ENCODE data around the gene TTLL1. TPM values are rescaled to one million over a fixed set of nuclear protein-coding genes. Genes with fewer than 3 reads are reported as not detected.

The TTLL1 gene
- total RNA-seq, 2 experiments from 2014 or later = 8.0 to 8.7 TPM

- H3K27me3 Mint-ChIP-seq (ENCODE audit: low read depth) = no peaks in the 10 kb centered on the region
- peaks cover 8% of the 10 kb centered on the region for H3K36me3 Mint-ChIP-seq (ENCODE audit: low read depth)
- no peak overlapping the region for H3K4me3 Mint-ChIP-seq
- ChIA-PET CTCF (no interaction called here), POLR2A (no interaction called here)
- no peaks in the 10 kb centered on the region for H3K9me3 Mint-ChIP-seq (ENCODE audit: insufficient read depth)
- H3K4me1 Mint-ChIP-seq (ENCODE audit: low read depth) = peaks cover 38% of the 10 kb centered on the region
- DNase-seq (no peak), ATAC-seq (no peak)
- H3K27ac Mint-ChIP-seq = no peak overlapping the region
These were observed 80.7 kb downstream of the TTLL1 start for GRCh38 chr22:43008509-43008908.

GRCh38 chr22:43007519-43008102, 81.6 kb downstream of the TTLL1 start:
- Mint-ChIP-seq H3K4me1 (ENCODE audit: low read depth) (peaks cover 39% of the 10 kb centered on the region), H3K27me3 (ENCODE audit: low read depth) (no peaks in the 10 kb centered on the region), H3K9me3 (ENCODE audit: insufficient read depth) (no peaks in the 10 kb centered on the region), H3K36me3 (ENCODE audit: low read depth) (peaks cover 3% of the 10 kb centered on the region), H3K27ac (no peak overlapping the region), H3K4me3 (no peak overlapping the region)
- ChIA-PET CTCF (no interaction called here), POLR2A (interaction anchor here (0.7 kb wide), 1 partner anchor 207 kb away, joined by 5 read pairs; no protein-coding TSS in a partner anchor)
- no peak for DNase-seq
- ATAC-seq = no peak

DNA sequence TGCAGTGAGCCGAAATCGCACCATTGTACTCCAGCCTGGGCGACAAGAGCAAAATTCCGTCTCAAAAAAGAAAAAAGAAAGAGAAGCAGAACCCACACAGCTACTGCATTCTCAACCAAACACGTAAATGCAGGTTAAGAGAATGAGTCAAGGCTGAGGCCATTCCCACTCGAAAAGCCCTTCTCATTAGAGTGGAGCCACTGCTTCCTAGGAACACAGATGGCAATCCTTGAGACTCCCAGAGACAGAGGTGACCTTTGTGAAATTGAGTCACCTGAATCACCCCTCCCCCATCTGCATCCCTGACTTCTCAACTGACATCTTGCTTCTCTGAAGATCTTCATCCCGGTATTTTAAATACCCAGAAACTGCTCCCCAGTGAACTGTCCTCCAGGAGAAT, 82.4 kb downstream of the TTLL1 start:
- H3K27ac Mint-ChIP-seq = no peak overlapping the region
- POLR2A ChIA-PET = no interaction called here
- peaks cover 47% of the 10 kb centered on the region for H3K4me1 Mint-ChIP-seq (ENCODE audit: low read depth)
- CTCF ChIA-PET = no interaction called here
- DNase-seq (no peak), ATAC-seq (no peak)
- H3K27me3 Mint-ChIP-seq (ENCODE audit: low read depth) = no peaks in the 10 kb centered on the region
- no peaks in the 10 kb centered on the region for H3K9me3 Mint-ChIP-seq (ENCODE audit: insufficient read depth)
- H3K4me3 Mint-ChIP-seq = no peak overlapping the region
- H3K36me3 Mint-ChIP-seq (ENCODE audit: low read depth) = peaks cover 3% of the 10 kb centered on the region

DNA sequence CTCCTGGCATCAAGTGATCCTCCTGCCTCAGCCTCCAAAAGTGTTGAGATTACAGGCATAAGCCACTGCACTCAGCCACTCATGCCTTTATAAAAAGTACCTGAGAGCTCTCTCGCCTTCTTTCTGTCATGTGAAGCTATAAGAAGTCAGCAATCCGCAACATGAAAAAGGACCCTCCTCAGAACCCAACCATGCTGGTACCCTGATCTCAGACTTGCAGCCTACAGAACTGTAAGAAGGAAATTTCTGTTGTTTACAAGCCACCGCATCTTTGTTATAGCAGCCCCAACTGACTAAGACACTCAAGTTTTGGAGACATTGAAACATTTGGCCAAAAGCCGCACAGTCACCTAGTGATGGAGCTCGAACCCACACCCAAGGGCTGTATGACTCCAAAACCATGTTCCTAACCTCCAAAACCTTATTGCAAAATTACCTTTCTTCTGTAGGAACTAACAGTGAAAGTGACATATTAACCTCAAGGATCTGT, 83.1 kb downstream of the TTLL1 start:
- no peaks in the 10 kb centered on the region for H3K9me3 Mint-ChIP-seq (ENCODE audit: insufficient read depth)
- POLR2A ChIA-PET = no interaction called here
- H3K27me3 Mint-ChIP-seq (ENCODE audit: low read depth) = no peaks in the 10 kb centered on the region
- no peak overlapping the region for H3K27ac Mint-ChIP-seq
- DNase-seq (no peak), ATAC-seq (no peak)
- peaks cover 3% of the 10 kb centered on the region for H3K36me3 Mint-ChIP-seq (ENCODE audit: low read depth)
- H3K4me3 Mint-ChIP-seq = no peak overlapping the region
- H3K4me1 Mint-ChIP-seq (ENCODE audit: low read depth) = peaks cover 54% of the 10 kb centered on the region
- CTCF ChIA-PET = interaction anchor here (0.9 to 1.2 kb wide), 2 partner anchors 11 to 48 kb away, joined by 3 to 5 read pairs; no protein-coding TSS in a partner anchor

DNA sequence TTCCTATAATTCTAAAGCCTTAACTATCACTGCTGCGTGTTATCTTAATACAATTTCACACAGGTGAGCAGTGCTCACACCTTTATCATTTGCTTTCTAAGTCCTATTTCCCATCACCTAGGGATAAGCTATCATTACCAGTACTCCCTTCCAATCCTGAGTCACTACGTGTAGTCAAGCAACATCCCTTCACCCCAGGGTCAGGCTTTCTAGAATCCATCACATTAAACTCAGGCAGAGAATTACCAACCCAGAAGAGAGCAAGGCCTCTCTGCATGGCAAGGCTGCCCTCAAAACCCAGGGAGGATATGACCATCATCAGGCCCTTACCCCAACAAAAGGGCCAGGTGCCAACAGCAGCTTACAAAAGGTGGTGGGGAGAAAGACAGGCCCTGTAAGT, 84.1 kb downstream of the TTLL1 start:
- ATAC-seq = no peak

DNA sequence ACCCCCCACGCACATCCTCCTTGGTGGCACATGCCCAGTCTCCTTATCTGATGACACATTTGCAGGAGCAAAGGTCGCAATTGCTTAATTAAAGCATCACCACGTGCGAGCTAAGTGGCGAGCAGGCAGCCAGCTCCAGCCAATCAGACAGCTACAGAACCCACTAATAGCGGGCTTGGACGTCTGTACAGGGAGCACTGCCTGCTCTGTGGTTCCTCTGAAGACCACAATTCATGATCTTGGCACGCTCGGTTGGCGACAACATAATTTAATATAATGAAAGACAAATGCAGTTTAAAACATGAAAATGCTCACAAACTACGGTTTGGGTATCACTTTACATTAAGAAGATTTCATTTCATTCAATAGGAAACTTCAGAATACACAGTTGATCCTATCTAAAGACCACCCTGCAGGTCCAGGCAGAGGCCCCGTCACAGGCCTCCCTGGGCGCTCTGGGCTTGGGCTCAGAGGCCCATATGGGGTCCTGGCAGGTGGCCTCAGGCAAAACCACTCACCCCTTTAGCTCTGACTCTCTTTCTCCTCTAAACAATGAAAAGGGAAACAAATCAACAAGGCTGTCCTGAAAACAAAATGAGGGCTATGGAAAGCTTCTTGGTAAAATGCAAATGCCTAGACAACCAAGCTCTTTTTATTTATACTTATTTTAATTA, 84.7 kb downstream of the TTLL1 start:
- H3K27ac Mint-ChIP-seq = peak overlapping the region; percentile 14
- ATAC-seq (no peak), DNase-seq (no peak)
- no peak overlapping the region for H3K4me3 Mint-ChIP-seq
- H3K27me3 Mint-ChIP-seq (ENCODE audit: low read depth) = no peaks in the 10 kb centered on the region
- H3K4me1 Mint-ChIP-seq (ENCODE audit: low read depth) = peaks cover 65% of the 10 kb centered on the region
- POLR2A ChIA-PET = interaction anchor here (2.6 kb wide), 1 partner anchor 10 kb away, joined by 12 read pairs; the partner anchor contains the start of gene PACSIN2
- H3K36me3 Mint-ChIP-seq (ENCODE audit: low read depth) = peaks cover 3% of the 10 kb centered on the region
- H3K9me3 Mint-ChIP-seq (ENCODE audit: insufficient read depth) = no peaks in the 10 kb centered on the region
- CTCF ChIA-PET = interaction anchor here (1.0 to 1.1 kb wide), 2 partner anchors 9 to 29 kb away, joined by 4 read pairs; no protein-coding TSS in a partner anchor

More for the DNA sequence above, 84.1 kb downstream of the TTLL1 start:
- no peak overlapping the region for H3K4me3 Mint-ChIP-seq
- H3K27ac Mint-ChIP-seq = no peak overlapping the region
- peaks cover 3% of the 10 kb centered on the region for H3K36me3 Mint-ChIP-seq (ENCODE audit: low read depth)
- POLR2A ChIA-PET = interaction anchor here (2.6 kb wide), 1 partner anchor 10 kb away, joined by 12 read pairs; the partner anchor contains the start of gene PACSIN2
- CTCF ChIA-PET = interaction anchor here (1.0 to 1.2 kb wide), 3 partner anchors 8 to 29 kb away, joined by 4 to 5 read pairs (median 4); no protein-coding TSS in a partner anchor
- no peak for DNase-seq
- H3K9me3 Mint-ChIP-seq (ENCODE audit: insufficient read depth) = no peaks in the 10 kb centered on the region
- H3K4me1 Mint-ChIP-seq (ENCODE audit: low read depth) = peaks cover 64% of the 10 kb centered on the region
- H3K27me3 Mint-ChIP-seq (ENCODE audit: low read depth) = no peaks in the 10 kb centered on the region

DNA sequence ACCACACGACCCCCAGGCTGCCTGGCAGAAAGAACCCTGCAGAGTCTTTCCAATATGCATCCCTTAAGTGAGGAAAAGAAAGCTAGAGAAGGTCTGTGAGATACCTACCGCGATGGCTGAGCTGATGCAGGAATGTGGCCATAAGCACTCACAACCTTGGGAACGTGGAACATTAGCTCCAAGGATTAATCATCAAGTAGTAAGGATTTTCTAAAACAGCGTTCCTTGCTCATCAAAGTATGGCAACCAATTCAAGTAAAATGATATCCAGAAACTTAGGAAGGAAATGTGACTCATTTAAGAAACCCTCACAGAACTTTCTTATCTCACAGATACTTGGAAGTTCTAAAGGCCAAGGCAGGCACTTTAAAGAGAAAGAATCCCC, 87.0 kb downstream of the TTLL1 start:
- Mint-ChIP-seq H3K27ac (no peak overlapping the region), H3K4me1 (ENCODE audit: low read depth) (peaks cover 74% of the 10 kb centered on the region), H3K36me3 (ENCODE audit: low read depth) (peaks cover 4% of the 10 kb centered on the region), H3K4me3 (no peak overlapping the region), H3K27me3 (ENCODE audit: low read depth) (no peaks in the 10 kb centered on the region), H3K9me3 (ENCODE audit: insufficient read depth) (peaks cover 6% of the 10 kb centered on the region)
- POLR2A ChIA-PET = interaction anchor here (1.4 kb wide), 1 partner anchor 11 kb away, joined by 5 read pairs; no protein-coding TSS in a partner anchor
- CTCF ChIA-PET = interaction anchor here (0.6 to 1.1 kb wide), 2 partner anchors 11 to 107 kb away, joined by 3 to 4 read pairs; no protein-coding TSS in a partner anchor
- ATAC-seq (no peak), DNase-seq (no peak)

DNA sequence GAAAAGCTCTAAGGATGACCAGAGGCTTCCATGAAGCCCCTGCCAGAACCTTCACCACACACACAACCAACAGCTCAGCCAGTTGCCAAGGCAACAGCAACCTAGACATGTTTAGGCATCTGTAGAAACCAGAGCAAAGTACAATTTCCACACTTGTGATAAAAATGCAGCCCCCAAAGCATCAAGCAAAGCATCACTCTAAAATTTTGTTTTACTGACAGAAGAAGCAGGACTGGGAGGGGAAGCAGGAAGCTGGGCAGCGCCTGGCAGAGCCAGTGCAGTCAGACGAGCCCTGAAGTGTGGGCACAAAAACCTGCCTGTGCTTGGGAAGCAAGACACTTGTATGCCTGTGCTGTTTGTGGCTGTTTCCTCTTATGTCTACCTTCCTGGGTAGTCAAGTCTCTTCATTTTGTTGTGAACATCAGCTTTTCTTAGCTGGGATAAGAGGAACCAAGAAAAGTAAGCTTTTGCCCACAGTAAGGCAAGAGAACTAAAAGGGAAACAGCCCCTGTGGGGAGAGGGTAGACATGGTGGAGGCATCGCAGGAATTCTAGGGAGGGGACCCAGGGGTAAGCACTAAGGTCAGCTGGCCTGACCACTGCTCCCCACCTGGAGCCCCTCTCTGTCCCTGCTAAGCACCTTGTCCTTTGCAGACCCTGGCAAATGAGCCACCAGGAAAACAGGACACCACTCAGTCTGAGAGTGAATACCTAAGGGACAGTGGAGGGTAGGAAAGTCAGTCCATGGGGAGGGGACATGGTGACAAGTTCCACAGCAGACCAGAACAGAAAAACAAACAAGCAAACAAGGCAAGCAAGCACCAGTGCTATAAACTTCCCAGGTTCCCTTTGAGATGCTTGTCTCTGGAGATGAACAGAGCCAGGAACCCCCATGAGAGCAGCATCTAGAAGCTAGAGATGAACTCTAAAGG, 87.7 kb downstream of the TTLL1 start:
- DNase-seq = no peak
- ATAC-seq = peak; percentile 56
- POLR2A ChIA-PET = interaction anchor here (1.4 kb wide), 1 partner anchor 12 kb away, joined by 5 read pairs; no protein-coding TSS in a partner anchor
- Mint-ChIP-seq H3K4me3 (peak overlapping the region; percentile 10), H3K9me3 (ENCODE audit: insufficient read depth) (peaks cover 6% of the 10 kb centered on the region), H3K4me1 (ENCODE audit: low read depth) (peaks cover 76% of the 10 kb centered on the region), H3K27me3 (ENCODE audit: low read depth) (no peaks in the 10 kb centered on the region), H3K36me3 (ENCODE audit: low read depth) (peaks cover 4% of the 10 kb centered on the region), H3K27ac (peak overlapping the region; percentile 68)
- CTCF ChIA-PET = interaction anchor here (0.6 to 2.4 kb wide), 4 partner anchors 11 to 107 kb away, joined by 3 to 5 read pairs (median 4); no protein-coding TSS in a partner anchor

DNA sequence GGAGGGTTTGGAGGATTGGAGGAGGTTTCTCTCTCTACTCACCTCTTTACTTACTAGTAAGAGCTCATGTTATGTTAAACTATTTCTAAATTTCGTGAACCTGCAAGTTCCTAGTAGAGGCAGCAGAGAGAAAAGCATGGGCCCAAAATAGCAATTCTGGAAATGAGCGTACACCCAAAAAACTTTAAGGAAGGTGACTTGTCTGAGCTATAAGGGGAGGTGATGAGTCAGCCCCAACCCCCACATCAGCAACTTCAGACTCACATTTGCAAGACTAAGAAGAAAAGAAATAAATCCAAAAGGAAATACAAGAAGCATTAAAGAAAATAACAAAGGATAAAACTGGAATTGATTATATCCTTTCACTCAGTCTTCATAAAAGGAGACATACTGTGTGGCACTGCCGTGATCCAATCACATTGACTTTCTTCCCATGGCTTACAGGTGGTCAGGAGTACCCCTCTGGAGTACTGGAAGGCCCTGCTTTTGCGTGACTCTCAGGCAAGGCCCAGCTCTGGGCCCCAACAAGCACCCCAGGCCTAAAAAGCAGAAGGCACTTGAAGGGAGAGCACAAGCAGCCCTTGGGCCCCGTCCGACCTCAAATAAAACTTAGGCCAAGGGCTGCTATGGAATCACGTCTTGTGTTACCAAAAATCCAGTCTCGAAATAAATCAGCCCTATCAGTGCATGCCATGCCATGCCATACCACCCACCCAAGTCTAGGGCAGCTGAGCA, 88.6 kb downstream of the TTLL1 start:
- ChIA-PET CTCF (interaction anchor here (0.6 to 2.4 kb wide), 4 partner anchors 11 to 106 kb away, joined by 3 to 5 read pairs (median 4); no protein-coding TSS in a partner anchor), POLR2A (interaction anchor here (1.1 kb wide), 1 partner anchor 15 kb away, joined by 3 read pairs; the partner anchor contains the start of gene PACSIN2)
- H3K9me3 Mint-ChIP-seq (ENCODE audit: insufficient read depth) = peaks cover 6% of the 10 kb centered on the region
- peak overlapping the region; percentile 47 for H3K27ac Mint-ChIP-seq
- peaks cover 73% of the 10 kb centered on the region for H3K4me1 Mint-ChIP-seq (ENCODE audit: low read depth)
- H3K4me3 Mint-ChIP-seq = no peak overlapping the region
- DNase-seq (peak; percentile 33), ATAC-seq (peak; percentile 9)
- no peaks in the 10 kb centered on the region for H3K27me3 Mint-ChIP-seq (ENCODE audit: low read depth)
- H3K36me3 Mint-ChIP-seq (ENCODE audit: low read depth) = peaks cover 4% of the 10 kb centered on the region

DNA sequence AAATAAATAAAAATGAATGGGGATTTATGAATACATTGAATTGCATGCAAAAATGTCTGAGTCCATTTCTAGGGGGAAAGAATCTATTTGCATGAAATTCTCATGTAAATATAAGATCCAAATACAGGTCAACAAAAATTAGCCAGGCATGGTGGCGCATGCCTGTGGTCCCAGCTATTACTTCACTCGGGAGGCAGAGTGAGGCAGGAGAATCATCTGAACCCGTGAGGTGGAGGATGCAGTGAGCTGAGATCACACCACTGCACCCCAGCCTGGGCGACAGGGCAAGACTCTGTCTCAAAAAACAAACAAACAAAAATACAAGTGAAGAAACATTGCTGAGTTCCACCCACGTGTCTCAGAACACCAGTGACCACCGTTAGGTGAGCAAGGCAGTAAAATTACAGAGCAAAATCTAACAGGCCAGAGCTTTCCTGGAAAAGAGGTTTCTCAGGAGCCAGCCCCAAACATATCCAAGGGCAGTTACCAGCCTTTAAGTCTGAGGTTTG, 91.6 kb downstream of the TTLL1 start:
- ChIA-PET POLR2A (no interaction called here), CTCF (no interaction called here)
- H3K36me3 Mint-ChIP-seq (ENCODE audit: low read depth) = peaks cover 4% of the 10 kb centered on the region
- no peak for ATAC-seq
- H3K9me3 Mint-ChIP-seq (ENCODE audit: insufficient read depth) = peaks cover 6% of the 10 kb centered on the region
- H3K4me3 Mint-ChIP-seq = no peak overlapping the region
- DNase-seq = no peak
- H3K4me1 Mint-ChIP-seq (ENCODE audit: low read depth) = peaks cover 47% of the 10 kb centered on the region
- no peak overlapping the region for H3K27ac Mint-ChIP-seq
- no peaks in the 10 kb centered on the region for H3K27me3 Mint-ChIP-seq (ENCODE audit: low read depth)
